HL-60 (cell line): ENCODE data around the gene NKX6-2.

Source experiments
- DNase-seq, 2 experiments: peaks; one replicate each; pipeline ENCODE4 v3.0.0-alpha.2; 2010 to 2020; ENCODE audit warnings: low read depth in 1 of 2, low spot score in 1 of 2
- H3K27ac ChIP-seq: fragments of 250-450 bp; sonication (Bioruptor Pico); replicated peaks from 2 replicates; pipeline ENCODE4 v1.5.1; 2020; ENCODE audit warnings: mild to moderate bottlenecking, moderate library complexity
- H3K27me3 ChIP-seq: fragments of 250-450 bp; sonication (Bioruptor Pico); 2 replicates; pipeline ENCODE4 v1.5.1; 2021; ENCODE audit warnings: mild to moderate bottlenecking, moderate library complexity; ENCODE audit not compliant: insufficient read depth, poor library complexity, severe bottlenecking
- H3K4me3 ChIP-seq: replicated peaks from 2 replicates; pipeline ENCODE4 v1.5.1; 2011; ENCODE audit warnings: mild to moderate bottlenecking, control low read depth, low read length; ENCODE audit not compliant: insufficient read depth
- GABPA ChIP-seq: IDR thresholded peaks from 2 replicates; pipeline ENCODE4 v1.6.1; 2012; ENCODE audit warnings: low read depth
- POLR2AphosphoS5 ChIP-seq: IDR thresholded peaks from 2 replicates; pipeline ENCODE4 v1.6.1; 2012; ENCODE audit warnings: low read depth
- SPI1 ChIP-seq: IDR thresholded peaks from 2 replicates; pipeline ENCODE4 v1.6.1; 2012; ENCODE audit warnings: low read depth, mild to moderate bottlenecking, borderline replicate concordance
- TF ChIP-seq, protein P1 (sequence below): IDR thresholded peaks from 2 replicates; pipeline ENCODE4 v1.6.1; 2012; ENCODE audit warnings: low read depth; ENCODE audit not compliant: insufficient replicate concordance
- TF ChIP-seq, protein P2 (sequence below): IDR thresholded peaks from one replicate; pipeline ENCODE4 v1.5.1; 2011; ENCODE audit warnings: low read length, control low read depth, inconsistent platforms; ENCODE audit not compliant: insufficient read depth

NKX6-2 gene

DNA sequence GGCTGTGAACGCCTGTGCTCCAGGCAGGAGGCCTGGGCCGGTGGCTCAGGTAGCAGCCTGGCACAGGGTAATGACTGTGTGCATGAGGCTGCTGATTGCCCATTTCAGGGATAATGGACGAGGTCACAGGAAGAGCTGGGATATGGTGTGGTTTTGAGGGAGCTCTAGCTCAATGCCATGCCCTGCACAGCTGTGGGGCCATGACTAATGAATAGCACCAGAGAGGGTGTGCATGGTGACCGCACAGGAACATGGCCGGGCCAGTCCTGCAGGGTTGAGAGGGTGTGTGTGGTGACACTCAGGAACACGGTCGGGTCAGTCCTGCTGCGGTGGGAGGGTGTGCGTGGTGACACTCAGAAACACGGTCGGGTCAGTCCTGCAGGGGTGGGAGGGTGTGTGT is 21.8 kb downstream of the NKX6-2 start:
- Histone ChIP-seq H3K27ac (no peak overlapping the region), H3K27me3 (no peaks in the 10 kb centered on the region), H3K4me3 (no peak overlapping the region)
- no peak for DNase-seq
- TF ChIP-seq, protein P1, sequence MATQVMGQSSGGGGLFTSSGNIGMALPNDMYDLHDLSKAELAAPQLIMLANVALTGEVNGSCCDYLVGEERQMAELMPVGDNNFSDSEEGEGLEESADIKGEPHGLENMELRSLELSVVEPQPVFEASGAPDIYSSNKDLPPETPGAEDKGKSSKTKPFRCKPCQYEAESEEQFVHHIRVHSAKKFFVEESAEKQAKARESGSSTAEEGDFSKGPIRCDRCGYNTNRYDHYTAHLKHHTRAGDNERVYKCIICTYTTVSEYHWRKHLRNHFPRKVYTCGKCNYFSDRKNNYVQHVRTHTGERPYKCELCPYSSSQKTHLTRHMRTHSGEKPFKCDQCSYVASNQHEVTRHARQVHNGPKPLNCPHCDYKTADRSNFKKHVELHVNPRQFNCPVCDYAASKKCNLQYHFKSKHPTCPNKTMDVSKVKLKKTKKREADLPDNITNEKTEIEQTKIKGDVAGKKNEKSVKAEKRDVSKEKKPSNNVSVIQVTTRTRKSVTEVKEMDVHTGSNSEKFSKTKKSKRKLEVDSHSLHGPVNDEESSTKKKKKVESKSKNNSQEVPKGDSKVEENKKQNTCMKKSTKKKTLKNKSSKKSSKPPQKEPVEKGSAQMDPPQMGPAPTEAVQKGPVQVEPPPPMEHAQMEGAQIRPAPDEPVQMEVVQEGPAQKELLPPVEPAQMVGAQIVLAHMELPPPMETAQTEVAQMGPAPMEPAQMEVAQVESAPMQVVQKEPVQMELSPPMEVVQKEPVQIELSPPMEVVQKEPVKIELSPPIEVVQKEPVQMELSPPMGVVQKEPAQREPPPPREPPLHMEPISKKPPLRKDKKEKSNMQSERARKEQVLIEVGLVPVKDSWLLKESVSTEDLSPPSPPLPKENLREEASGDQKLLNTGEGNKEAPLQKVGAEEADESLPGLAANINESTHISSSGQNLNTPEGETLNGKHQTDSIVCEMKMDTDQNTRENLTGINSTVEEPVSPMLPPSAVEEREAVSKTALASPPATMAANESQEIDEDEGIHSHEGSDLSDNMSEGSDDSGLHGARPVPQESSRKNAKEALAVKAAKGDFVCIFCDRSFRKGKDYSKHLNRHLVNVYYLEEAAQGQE, result no peak
- TF ChIP-seq GABPA, result no peak
- TF ChIP-seq POLR2AphosphoS5, result no peak
- TF ChIP-seq, protein P2, sequence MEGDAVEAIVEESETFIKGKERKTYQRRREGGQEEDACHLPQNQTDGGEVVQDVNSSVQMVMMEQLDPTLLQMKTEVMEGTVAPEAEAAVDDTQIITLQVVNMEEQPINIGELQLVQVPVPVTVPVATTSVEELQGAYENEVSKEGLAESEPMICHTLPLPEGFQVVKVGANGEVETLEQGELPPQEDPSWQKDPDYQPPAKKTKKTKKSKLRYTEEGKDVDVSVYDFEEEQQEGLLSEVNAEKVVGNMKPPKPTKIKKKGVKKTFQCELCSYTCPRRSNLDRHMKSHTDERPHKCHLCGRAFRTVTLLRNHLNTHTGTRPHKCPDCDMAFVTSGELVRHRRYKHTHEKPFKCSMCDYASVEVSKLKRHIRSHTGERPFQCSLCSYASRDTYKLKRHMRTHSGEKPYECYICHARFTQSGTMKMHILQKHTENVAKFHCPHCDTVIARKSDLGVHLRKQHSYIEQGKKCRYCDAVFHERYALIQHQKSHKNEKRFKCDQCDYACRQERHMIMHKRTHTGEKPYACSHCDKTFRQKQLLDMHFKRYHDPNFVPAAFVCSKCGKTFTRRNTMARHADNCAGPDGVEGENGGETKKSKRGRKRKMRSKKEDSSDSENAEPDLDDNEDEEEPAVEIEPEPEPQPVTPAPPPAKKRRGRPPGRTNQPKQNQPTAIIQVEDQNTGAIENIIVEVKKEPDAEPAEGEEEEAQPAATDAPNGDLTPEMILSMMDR, result no peak
- no peak for TF ChIP-seq SPI1

DNA sequence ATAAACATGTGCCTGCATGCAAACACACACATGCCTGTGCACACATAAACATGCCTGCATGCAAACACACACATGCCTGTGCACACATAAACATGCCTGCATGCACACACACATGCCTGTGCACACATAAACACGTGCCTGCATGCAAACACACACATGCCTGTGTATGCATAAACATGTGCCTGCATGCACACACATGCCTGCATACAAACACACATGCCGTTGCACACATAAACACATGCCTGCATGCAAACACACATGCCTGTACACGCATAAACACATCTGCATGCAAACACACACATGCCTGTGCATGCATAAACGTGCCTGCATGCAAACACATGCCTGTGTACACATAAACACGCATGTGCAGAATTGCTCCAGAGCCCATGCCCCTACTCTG is 22.4 kb downstream of the NKX6-2 start:
- Histone ChIP-seq H3K27ac (no peak overlapping the region), H3K4me3 (no peak overlapping the region), H3K27me3 (no peaks in the 10 kb centered on the region)
- DNase-seq, result no peak
- TF ChIP-seq SPI1 (no peak), GABPA (no peak), POLR2AphosphoS5 (no peak)
- TF ChIP-seq, protein P1, result no peak
- TF ChIP-seq, protein P2, result no peak

DNA sequence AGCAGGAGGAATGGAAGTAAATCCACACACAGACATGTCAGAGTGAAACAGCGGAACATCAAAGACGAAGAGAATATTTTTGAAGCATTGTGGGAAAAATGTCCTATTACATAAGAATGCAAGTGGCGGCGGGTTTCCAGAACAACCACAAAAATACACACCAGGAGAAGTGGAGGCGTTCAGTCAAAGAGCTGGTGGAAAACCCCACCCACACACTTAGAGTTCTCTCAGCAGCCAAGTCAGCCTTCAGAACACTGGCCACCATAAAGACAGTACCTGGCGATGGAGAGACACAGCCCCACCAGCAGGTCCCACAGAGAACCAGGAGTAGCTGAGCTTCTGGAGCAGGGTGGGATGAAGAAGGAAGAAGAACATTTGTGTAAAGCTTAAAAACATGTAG is 23.7 kb downstream of the NKX6-2 start:
- DNase-seq, result no peak
- H3K27me3 ChIP-seq, result no peaks in the 10 kb centered on the region
- H3K4me3 ChIP-seq, result no peak overlapping the region
- no peak for TF ChIP-seq GABPA
- TF ChIP-seq SPI1, result no peak
- TF ChIP-seq, protein P2, result no peak
- TF ChIP-seq, protein P1, result no peak
- no peak for TF ChIP-seq POLR2AphosphoS5
- H3K27ac ChIP-seq, result no peak overlapping the region
